Measurements from ENCODE around the gene FBXL17.

Gene FBXL17

DNA sequence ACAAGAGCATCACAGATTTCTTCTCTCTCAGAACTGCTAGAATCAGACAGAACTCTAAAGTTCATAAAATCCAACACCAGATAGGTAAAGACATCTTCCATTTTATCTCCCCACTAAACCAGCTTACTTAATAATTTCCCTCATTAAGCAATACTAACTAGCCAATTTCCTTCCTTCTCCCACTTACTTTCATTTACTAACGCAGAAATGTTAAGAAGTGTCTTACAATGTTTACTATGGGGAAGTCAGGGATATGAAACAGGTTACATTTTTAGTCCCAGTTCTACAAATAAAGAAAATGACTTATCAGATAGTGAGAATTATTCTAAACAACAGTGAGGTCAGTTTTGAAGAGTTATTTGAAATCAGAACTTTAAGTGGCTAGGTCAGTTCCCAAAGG lies 236.5 kb downstream of the FBXL17 start:
- Mint-ChIP-seq H3K4me3 (no peak overlapping the region), H3K36me3 (ENCODE audit: low read depth) (peaks cover 16% of the 10 kb centered on the region), H3K4me1 (ENCODE audit: low read depth) (peaks cover 4% of the 10 kb centered on the region), H3K27me3 (no peaks in the 10 kb centered on the region), H3K27ac (no peak overlapping the region), H3K9me3 (no peaks in the 10 kb centered on the region)

DNA sequence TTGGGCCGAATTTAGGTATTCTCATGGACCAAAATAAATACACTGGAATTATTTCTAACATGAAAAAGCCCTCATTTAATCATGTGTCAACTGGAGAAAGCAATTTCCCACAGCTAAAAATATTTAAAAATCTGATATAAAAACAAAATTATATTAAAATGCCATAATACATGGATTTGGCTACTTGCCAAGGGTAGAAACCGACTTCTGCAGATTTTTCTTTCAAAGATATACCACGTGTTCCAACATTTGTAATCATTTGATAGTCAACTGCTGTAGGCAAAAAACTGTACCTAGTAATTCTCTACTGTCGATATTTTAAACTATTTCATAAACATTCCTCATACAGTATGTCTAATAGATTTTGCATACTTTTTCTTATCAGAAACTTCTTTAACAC lies 237.6 kb downstream of the FBXL17 start:
- no peak overlapping the region for H3K27ac Mint-ChIP-seq
- peaks cover 4% of the 10 kb centered on the region for H3K4me1 Mint-ChIP-seq (ENCODE audit: low read depth)
- no peaks in the 10 kb centered on the region for H3K27me3 Mint-ChIP-seq

DNA sequence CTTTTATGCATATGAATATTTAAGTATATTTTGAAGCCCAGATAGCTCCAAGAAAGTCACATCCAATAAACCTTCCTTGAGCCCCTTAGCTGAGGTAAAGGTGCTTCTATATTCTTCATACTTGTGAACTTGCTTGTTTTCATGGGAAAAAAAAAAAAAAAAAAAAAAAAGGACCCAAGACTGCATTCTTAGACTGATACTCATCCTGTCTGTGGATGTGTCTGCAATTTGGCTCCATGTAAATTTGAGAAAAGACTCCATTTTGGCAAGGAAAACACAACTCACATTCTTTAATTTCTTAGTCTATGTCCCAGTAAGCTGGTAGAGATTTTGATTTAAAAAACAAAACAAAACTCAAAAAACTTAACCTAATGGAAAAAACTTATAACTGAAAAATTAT lies 238.3 kb downstream of the FBXL17 start:
- no peaks in the 10 kb centered on the region for H3K9me3 Mint-ChIP-seq
- H3K27ac Mint-ChIP-seq: no peak overlapping the region
- no peak overlapping the region for H3K4me3 Mint-ChIP-seq
- no peaks in the 10 kb centered on the region for H3K27me3 Mint-ChIP-seq
- peaks cover 16% of the 10 kb centered on the region for H3K36me3 Mint-ChIP-seq (ENCODE audit: low read depth)
- H3K4me1 Mint-ChIP-seq (ENCODE audit: low read depth): peaks cover 4% of the 10 kb centered on the region

More for the DNA sequence above, 237.6 kb downstream of the FBXL17 start:
- Mint-ChIP-seq H3K4me3 (no peak overlapping the region), H3K36me3 (ENCODE audit: low read depth) (peaks cover 16% of the 10 kb centered on the region), H3K9me3 (no peaks in the 10 kb centered on the region)

DNA sequence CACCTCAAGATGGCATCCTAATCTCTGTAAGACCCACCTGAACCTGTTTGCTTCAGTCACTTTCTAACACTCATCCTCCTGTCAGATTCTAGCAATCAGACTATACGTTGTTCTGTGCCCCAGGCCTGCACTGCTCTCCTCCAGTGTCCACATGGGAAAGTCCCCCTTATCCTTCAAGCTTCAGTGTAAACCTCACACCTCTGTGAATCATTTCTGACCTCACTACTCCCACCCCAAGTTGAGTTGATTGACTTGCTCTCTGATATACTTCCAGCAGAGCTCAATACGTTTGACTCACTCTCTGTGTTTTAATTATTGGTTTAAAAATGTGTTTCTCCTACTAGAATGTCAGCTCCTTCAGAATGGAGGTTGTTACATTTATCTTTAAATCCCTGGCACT lies 240.2 kb downstream of the FBXL17 start:
- Mint-ChIP-seq H3K27ac (no peak overlapping the region), H3K4me1 (ENCODE audit: low read depth) (peaks cover 4% of the 10 kb centered on the region), H3K9me3 (no peaks in the 10 kb centered on the region), H3K36me3 (ENCODE audit: low read depth) (peaks cover 7% of the 10 kb centered on the region), H3K4me3 (no peak overlapping the region), H3K27me3 (no peaks in the 10 kb centered on the region)

DNA sequence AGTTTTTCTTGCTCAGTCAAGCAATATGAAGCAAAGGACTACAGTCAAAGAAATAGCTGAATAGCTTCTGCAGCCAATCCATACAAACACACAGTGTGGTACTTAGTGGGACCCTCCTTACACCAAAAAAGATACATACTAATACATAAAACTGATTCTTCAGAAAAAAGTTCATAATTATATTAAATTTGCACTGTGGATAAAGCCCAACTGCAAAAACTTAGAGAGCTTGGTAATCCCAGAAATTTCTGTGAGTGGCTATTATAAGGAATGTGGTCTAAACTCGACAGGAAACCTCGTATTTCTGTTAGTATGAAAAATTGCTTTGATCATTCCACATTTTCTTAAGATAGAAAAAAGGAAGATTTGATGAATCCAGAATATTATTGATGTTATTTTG lies 245.4 kb downstream of the FBXL17 start:
- Mint-ChIP-seq H3K4me1 (ENCODE audit: low read depth) (no peaks in the 10 kb centered on the region), H3K27ac (no peak overlapping the region), H3K36me3 (ENCODE audit: low read depth) (peaks cover 3% of the 10 kb centered on the region), H3K4me3 (no peak overlapping the region), H3K27me3 (no peaks in the 10 kb centered on the region), H3K9me3 (no peaks in the 10 kb centered on the region)

DNA sequence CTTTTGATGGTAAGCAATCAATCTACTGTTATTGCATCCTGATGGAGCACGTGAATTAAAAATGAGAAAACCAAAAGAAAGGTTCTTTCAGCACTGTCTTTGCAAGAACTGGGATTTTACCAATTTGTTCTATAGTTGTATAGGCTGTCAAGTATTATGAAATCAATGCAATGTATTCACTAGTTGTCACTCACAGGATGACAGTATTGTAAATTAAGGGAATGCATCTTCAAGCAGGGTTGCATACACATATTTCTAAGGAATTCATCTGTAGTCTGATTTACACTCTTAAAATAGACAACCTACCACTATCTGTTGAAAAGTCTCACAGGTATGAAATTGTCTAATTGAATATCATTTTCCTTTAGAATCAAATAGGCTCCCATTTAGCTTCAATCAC lies 252.8 kb downstream of the FBXL17 start:
- no peaks in the 10 kb centered on the region for H3K9me3 Mint-ChIP-seq
- H3K4me3 Mint-ChIP-seq: no peak overlapping the region
- H3K27me3 Mint-ChIP-seq: no peaks in the 10 kb centered on the region
- peaks cover 3% of the 10 kb centered on the region for H3K36me3 Mint-ChIP-seq (ENCODE audit: low read depth)
- H3K27ac Mint-ChIP-seq: no peak overlapping the region
- H3K4me1 Mint-ChIP-seq (ENCODE audit: low read depth): no peaks in the 10 kb centered on the region

DNA sequence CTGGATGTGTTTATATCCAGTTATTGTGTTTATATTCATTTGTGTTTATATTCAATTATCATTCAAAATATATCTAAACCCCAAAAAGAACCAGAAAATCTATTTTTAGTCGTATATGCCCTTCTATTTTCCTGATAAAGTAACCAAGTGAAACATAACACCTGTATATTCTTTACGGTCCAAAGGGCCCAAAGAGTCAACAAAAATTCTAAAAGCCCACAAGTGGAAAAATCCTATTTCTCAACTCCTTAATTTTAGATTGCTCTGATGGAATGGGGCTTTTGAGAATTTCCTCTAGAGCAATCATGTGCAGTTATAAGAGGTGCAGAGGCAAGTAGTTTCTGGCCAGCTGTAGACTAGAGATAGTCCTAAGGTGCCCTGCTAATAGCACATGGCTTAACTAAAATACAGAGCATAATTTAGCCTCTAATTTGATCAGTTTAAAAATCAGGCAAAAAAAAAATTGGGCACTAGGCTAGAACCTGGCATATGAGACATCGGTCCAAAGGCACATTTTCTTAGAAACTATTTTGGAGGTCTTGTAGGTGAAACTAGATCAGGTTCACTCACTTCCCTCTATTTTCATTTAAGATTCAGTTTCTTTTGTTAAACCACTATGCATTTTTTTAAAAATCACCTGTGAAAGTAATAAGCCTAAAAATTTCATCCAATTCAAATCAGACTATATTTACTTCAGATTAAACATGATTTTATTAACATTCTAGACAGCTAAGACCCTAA lies 256.0 kb downstream of the FBXL17 start:
- no peaks in the 10 kb centered on the region for H3K27me3 Mint-ChIP-seq

DNA sequence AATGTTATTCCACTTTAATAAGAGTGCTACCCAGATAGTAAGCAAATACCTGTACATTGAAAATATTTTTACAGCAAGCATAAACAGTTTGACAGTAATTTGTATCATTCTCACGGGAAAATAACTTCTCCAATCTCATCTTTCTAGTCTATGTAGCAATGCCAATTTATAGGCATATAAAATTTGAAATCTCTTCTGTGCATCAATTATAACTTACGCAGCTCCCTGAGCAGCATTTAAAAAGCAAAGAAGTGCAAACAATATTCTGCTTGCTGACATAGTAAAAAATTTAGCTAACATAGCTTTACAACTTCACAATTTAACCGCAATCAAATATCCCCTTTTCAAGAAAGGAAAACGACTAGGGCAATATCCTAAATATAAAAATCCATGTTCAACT lies 257.3 kb downstream of the FBXL17 start:
- Mint-ChIP-seq H3K4me3 (no peak overlapping the region), H3K27me3 (no peaks in the 10 kb centered on the region), H3K27ac (no peak overlapping the region), H3K9me3 (no peaks in the 10 kb centered on the region), H3K36me3 (ENCODE audit: low read depth) (no peaks in the 10 kb centered on the region), H3K4me1 (ENCODE audit: low read depth) (no peaks in the 10 kb centered on the region)

More for the DNA sequence above, 256.0 kb downstream of the FBXL17 start:
- Mint-ChIP-seq H3K27ac (no peak overlapping the region), H3K4me3 (no peak overlapping the region), H3K9me3 (no peaks in the 10 kb centered on the region), H3K4me1 (ENCODE audit: low read depth) (no peaks in the 10 kb centered on the region), H3K36me3 (ENCODE audit: low read depth) (no peaks in the 10 kb centered on the region)

DNA sequence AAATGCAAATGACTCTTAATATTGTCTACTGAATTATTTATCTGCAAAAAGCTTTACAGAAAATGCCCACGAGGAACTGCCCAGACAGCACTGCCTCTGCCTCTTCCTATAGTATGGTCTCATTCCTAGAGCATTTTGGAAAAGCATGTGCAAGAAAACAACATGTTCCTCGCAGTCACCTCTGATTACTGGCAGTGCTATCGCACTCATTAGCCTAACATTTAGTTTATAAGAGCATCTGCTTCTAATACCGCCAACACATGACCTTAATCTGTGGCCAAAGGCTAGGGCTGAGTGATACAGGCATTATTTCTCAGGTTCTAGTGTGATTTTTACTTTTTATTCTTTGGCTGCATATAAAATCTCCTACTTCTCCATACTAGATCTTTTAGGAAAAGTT lies 259.2 kb downstream of the FBXL17 start:
- Mint-ChIP-seq H3K4me1 (ENCODE audit: low read depth) (no peaks in the 10 kb centered on the region), H3K4me3 (no peak overlapping the region), H3K9me3 (no peaks in the 10 kb centered on the region), H3K36me3 (ENCODE audit: low read depth) (no peaks in the 10 kb centered on the region), H3K27ac (no peak overlapping the region), H3K27me3 (no peaks in the 10 kb centered on the region)

DNA sequence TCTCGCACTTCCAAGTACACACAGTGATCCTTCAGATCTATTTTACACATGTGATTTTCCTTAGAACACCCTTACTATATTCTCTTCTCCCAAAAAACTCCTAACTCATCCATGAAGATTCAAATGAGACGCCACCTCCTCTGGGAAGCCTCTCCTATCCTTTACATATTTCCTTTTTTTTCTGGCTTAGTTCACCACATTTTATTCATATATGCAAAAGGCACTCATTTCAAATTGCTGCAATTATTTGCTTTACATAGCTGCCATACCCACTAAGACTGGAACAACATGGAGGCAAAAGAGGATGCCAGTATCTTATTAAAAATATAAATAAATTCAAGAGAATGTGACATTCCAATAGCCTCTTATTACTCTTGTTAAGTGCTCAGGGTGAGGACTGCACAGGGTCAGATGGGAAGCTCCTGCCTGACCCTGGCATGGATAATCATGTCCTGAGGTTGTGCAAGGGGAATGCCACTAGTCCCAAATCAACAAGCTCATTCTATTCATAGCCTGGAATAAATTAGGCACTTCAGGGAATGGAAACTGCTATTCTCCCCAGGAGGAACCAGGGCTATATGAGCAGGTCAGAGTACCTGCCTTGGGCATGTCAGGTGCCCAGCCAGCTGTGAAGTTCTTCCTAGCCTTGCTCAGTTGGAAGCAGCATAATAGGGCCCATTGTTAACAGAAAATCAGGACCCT lies 262.9 kb downstream of the FBXL17 start:
- Mint-ChIP-seq H3K27me3 (no peaks in the 10 kb centered on the region), H3K36me3 (ENCODE audit: low read depth) (peaks cover 16% of the 10 kb centered on the region), H3K27ac (no peak overlapping the region), H3K4me3 (no peak overlapping the region), H3K9me3 (no peaks in the 10 kb centered on the region), H3K4me1 (ENCODE audit: low read depth) (no peaks in the 10 kb centered on the region)

DNA sequence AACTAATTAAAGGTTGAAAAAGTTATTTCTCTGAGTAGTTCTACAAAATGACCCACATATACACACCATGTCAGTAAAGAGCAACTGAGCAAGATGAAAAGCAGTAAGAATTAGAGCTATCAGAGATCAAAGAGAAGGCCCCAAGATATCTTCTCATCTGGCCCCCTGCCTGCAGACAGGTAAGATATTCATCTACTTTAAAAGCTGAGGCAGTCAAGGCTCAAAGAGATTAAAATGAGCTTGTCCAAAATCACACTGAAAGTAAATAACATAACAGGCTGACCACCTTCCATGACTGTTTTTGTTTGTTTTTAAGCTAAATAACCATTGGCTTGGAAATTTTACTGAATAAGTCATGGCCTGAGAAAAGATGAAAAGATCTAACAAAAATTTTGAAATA lies 266.2 kb downstream of the FBXL17 start:
- H3K4me3 Mint-ChIP-seq: no peak overlapping the region
- H3K27me3 Mint-ChIP-seq: no peaks in the 10 kb centered on the region
- H3K27ac Mint-ChIP-seq: no peak overlapping the region
- peaks cover 28% of the 10 kb centered on the region for H3K36me3 Mint-ChIP-seq (ENCODE audit: low read depth)
- H3K4me1 Mint-ChIP-seq (ENCODE audit: low read depth): no peaks in the 10 kb centered on the region
- H3K9me3 Mint-ChIP-seq: peaks cover 8% of the 10 kb centered on the region

DNA sequence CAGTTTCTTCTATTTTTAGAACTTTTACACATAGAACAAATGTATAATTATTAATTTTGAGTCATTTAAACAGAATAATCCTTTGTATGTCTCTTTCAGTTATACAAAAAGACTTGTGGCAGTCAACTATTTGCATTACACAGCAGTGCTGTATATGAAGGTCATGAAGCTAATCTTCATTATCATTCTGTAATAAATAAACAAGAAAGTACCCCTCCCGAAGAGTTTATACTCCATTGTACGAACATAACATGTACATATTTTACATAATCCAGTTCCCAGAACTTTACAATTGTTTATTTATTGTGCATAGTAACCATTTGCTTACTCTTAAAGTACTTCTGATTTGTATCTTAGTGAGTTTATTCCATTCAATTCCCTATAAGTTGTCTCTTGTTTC lies 267.9 kb downstream of the FBXL17 start:
- Mint-ChIP-seq H3K36me3 (ENCODE audit: low read depth) (peaks cover 32% of the 10 kb centered on the region), H3K4me1 (ENCODE audit: low read depth) (no peaks in the 10 kb centered on the region), H3K9me3 (peaks cover 8% of the 10 kb centered on the region), H3K27me3 (no peaks in the 10 kb centered on the region), H3K4me3 (no peak overlapping the region), H3K27ac (no peak overlapping the region)

DNA sequence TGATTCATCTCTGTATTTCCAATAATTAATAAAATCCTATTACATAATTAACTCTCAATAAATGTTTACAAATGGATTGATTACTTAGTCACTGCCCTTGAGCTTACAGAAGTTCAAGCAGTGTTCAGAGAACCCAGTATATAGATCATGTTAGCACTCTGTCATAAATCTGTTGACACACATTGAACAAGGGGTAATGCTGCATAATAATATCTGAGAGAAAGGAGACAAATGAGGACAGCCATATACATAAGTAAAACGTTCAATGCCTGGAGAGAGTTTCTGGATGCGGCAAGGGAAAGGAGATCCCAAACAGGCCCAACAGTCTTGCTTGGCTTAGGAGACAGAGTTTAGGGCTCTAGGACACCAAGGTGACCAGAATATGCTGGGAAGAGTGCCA lies 270.2 kb downstream of the FBXL17 start:
- no peak overlapping the region for H3K4me3 Mint-ChIP-seq
- no peaks in the 10 kb centered on the region for H3K4me1 Mint-ChIP-seq (ENCODE audit: low read depth)
- H3K9me3 Mint-ChIP-seq: peaks cover 11% of the 10 kb centered on the region
- H3K27ac Mint-ChIP-seq: no peak overlapping the region
- H3K27me3 Mint-ChIP-seq: no peaks in the 10 kb centered on the region
- peaks cover 42% of the 10 kb centered on the region for H3K36me3 Mint-ChIP-seq (ENCODE audit: low read depth)

DNA sequence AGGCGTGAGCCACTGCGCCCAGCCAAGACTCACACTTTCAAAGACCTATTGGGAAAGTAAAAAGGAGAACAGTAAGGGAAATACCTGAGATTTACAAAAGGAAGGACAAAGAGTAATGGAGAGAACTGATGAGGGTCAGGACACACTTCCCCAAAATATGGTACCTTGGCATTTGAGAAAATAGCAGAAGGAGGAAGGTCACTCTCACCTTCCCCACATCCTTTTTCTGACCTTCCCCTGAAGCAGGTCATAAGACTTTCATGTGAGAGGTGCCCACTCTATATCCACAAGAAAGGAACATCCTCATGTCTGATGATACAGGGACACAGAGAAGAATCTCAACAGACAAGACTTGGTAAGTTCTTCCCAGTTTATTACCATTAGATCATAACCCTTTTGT lies 272.8 kb downstream of the FBXL17 start:
- no peaks in the 10 kb centered on the region for H3K4me1 Mint-ChIP-seq (ENCODE audit: low read depth)
- H3K36me3 Mint-ChIP-seq (ENCODE audit: low read depth): peaks cover 43% of the 10 kb centered on the region
- H3K9me3 Mint-ChIP-seq: peaks cover 11% of the 10 kb centered on the region
- no peaks in the 10 kb centered on the region for H3K27me3 Mint-ChIP-seq
- H3K27ac Mint-ChIP-seq: no peak overlapping the region
- H3K4me3 Mint-ChIP-seq: no peak overlapping the region

DNA sequence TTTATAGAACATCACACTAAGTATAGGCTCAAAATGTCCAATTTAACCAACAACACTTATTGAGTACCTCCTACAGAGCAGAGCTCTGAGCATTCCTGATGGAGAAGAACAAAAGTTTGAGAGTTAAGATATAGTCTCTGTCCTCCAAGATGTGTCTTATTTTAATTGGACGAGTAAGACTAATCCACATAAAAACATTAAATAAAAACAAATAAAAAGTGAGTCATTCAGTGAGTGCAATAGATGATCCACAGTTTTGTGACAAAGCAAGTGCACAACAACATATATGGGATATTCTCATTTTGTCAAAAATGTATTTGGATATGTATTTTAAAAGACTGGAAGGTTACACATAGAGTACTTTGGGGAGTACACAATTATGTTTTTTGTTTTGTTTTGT lies 277.4 kb downstream of the FBXL17 start:
- no peak overlapping the region for H3K27ac Mint-ChIP-seq
- H3K9me3 Mint-ChIP-seq: peaks cover 3% of the 10 kb centered on the region
- H3K4me1 Mint-ChIP-seq (ENCODE audit: low read depth): no peaks in the 10 kb centered on the region
- H3K36me3 Mint-ChIP-seq (ENCODE audit: low read depth): peaks cover 30% of the 10 kb centered on the region
- H3K27me3 Mint-ChIP-seq: no peaks in the 10 kb centered on the region
- H3K4me3 Mint-ChIP-seq: no peak overlapping the region

DNA sequence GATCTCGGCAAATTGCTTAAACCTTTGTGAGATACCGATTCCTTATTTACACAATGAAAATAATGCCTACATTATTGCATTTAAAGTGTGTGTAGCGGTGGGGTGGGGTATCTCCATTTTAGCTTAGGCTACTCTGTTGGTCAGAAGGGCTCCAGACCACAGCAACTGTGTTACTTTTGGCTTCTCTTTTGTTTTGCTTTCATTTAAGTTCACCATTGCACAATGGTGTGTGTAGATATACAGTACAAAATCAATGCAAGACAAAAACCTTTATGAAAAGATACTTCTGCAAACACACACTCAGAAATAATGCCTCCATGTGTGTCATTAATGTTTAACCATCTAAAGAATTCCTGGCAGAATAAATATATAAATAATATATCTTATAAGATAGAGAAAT lies 279.4 kb downstream of the FBXL17 start:
- H3K27ac Mint-ChIP-seq: no peak overlapping the region
- H3K4me3 Mint-ChIP-seq: no peak overlapping the region
- H3K36me3 Mint-ChIP-seq (ENCODE audit: low read depth): peaks cover 17% of the 10 kb centered on the region
- H3K27me3 Mint-ChIP-seq: no peaks in the 10 kb centered on the region
- H3K4me1 Mint-ChIP-seq (ENCODE audit: low read depth): no peaks in the 10 kb centered on the region
- H3K9me3 Mint-ChIP-seq: no peaks in the 10 kb centered on the region

All from stimulated activated naive CD8-positive, alpha-beta T cell treated with anti-CD3 and anti-CD28 coated beads, Interleukin-15, Interleukin-2, amounts not matched to agents 100 ng/mL and 50 ng/mL, for 24 hours (primary cell).